ENCODE results near the gene ARL15.

Gene ARL15

DNA sequence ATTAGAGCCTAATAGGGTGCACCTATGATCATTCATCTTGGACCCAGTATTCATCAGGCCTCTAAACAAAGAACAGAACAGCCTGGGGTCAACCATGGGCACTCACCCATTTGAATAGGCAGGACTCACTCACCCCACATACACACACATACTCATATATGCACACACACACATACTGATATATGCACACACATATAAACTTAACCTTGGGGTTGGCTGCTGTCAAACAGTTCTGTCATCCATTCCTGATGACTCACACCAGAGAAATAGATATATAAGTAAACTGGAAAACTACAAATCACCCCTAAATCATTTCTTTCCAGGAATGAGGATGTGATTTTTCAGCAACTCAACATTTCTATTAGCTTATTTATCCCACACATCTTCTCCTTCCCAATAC lies 51.3 kb downstream of the ARL15 start:
- no peak for DNase-seq (ENCODE audit: low spot score)
- in situ Hi-C loops (cut with MboI; ENCODE audit: low sequenced_read_pairs, unreplicated experiment) = loop anchor here (10.0 to 25.0 kb wide), 2 partner anchors 156 to 228 kb away; no protein-coding TSS in a partner anchor
- TF ChIP-seq, protein P1, sequence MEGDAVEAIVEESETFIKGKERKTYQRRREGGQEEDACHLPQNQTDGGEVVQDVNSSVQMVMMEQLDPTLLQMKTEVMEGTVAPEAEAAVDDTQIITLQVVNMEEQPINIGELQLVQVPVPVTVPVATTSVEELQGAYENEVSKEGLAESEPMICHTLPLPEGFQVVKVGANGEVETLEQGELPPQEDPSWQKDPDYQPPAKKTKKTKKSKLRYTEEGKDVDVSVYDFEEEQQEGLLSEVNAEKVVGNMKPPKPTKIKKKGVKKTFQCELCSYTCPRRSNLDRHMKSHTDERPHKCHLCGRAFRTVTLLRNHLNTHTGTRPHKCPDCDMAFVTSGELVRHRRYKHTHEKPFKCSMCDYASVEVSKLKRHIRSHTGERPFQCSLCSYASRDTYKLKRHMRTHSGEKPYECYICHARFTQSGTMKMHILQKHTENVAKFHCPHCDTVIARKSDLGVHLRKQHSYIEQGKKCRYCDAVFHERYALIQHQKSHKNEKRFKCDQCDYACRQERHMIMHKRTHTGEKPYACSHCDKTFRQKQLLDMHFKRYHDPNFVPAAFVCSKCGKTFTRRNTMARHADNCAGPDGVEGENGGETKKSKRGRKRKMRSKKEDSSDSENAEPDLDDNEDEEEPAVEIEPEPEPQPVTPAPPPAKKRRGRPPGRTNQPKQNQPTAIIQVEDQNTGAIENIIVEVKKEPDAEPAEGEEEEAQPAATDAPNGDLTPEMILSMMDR (IDR thresholded peaks at IDR 0.05; ENCODE audit: borderline replicate concordance, control extremely low read depth, extremely low read depth, insufficient read depth, missing control alignments) = no peak

DNA sequence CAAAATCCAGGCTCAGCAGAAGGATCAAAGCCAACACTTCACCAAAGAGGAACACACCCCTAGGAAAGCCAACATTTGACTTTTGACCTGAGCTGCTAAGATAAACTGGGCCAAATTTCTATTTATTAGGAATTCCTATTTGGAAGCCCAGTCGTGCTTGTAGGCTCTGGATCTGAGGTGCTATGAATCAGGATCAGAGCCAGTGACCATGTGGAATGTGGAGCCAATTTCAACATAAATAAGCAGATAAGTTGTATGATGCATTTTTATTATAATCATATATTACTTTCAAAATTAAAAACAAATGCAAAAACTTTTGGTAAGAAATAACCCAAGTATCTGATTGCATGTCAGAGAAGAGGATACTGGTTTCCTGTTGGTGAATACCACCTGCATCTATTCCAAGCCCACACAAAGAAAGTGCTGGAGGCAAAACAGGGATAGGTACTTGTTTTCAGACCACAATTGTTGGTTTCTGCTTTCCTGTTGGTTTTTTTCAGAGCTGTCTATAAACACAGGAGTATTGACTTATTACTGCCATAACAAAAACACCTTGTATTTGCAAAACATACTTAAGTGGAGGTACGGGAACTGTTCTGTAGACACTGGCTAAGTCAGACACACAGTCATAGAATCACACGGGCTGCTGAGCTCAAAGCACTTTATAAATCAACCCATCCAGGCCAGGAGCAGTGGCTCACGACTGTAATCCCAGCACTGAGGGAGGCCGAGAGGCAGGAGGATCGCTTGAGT lies 52.8 kb downstream of the ARL15 start:
- in situ Hi-C loops (cut with MboI; ENCODE audit: low sequenced_read_pairs, unreplicated experiment) = loop anchor here (10.0 to 25.0 kb wide), 2 partner anchors 157 to 230 kb away; no protein-coding TSS in a partner anchor
- DNase-seq (ENCODE audit: low spot score) = no peak
- TF ChIP-seq, protein P1 (IDR thresholded peaks at IDR 0.05; ENCODE audit: borderline replicate concordance, control extremely low read depth, extremely low read depth, insufficient read depth, missing control alignments) = no peak

DNA sequence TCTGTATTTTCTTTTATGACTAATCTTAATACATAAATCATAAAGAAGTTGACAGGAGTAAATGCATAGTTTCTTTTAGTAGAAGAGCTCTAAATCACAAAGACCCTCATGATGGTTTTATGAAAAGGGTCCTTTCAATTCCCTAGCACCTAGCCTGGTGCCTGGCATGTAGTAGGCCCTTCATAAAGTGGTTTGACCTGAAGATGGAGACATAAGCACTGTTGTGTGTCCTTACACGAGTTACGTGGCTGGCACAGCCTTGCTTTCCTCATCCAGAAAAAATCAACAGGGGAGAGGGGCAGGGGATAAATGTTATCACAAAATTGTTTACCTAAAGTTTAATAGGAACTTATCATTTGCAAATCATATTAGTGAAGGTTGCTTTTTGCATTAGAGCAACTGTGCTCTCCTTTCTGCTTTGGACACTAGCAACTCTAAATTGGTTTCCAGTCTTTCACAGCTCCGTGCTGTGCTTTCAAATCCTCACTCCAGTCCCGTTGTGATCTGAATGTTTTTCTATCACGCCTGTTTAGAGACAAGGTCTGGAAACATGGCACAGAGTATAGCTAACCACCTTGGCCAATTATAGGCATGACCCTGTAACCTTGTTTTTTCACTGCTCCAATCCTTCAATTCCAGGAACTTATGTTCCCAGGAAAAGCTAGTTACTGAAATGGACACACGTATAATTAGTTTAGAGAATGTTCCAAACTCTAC lies 55.7 kb downstream of the ARL15 start:
- TF ChIP-seq, protein P1 (IDR thresholded peaks at IDR 0.05; ENCODE audit: borderline replicate concordance, control extremely low read depth, extremely low read depth, insufficient read depth, missing control alignments) = no peak
- DNase-seq (ENCODE audit: low spot score) = no peak
- in situ Hi-C loops (cut with MboI; ENCODE audit: low sequenced_read_pairs, unreplicated experiment) = loop anchor here (10.0 to 25.0 kb wide), 2 partner anchors 160 to 233 kb away; no protein-coding TSS in a partner anchor

DNA sequence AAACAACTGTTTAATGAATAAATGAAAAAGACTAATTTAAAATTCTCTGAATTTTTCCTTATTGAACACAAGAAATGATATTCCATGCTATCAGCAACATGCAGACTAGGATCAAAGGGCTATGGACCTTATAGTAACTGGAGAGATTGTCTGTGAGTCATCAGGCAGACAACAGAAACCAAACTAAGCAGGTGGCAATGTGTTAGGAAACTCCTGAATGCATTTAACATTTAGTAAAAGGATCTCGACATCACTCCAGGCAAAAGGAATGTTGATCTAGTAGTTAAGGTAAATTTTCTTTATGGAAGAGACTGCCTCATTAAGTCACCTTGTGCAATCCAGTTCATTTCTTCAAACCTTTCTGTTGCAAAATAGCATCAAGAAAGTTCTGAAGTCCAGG lies 58.4 kb downstream of the ARL15 start:
- no peak for DNase-seq (ENCODE audit: low spot score)
- in situ Hi-C loops (cut with MboI; ENCODE audit: low sequenced_read_pairs, unreplicated experiment) = loop anchor here (10.0 to 25.0 kb wide), 2 partner anchors 163 to 235 kb away; no protein-coding TSS in a partner anchor
- TF ChIP-seq, protein P1 (IDR thresholded peaks at IDR 0.05; ENCODE audit: borderline replicate concordance, control extremely low read depth, extremely low read depth, insufficient read depth, missing control alignments) = no peak

DNA sequence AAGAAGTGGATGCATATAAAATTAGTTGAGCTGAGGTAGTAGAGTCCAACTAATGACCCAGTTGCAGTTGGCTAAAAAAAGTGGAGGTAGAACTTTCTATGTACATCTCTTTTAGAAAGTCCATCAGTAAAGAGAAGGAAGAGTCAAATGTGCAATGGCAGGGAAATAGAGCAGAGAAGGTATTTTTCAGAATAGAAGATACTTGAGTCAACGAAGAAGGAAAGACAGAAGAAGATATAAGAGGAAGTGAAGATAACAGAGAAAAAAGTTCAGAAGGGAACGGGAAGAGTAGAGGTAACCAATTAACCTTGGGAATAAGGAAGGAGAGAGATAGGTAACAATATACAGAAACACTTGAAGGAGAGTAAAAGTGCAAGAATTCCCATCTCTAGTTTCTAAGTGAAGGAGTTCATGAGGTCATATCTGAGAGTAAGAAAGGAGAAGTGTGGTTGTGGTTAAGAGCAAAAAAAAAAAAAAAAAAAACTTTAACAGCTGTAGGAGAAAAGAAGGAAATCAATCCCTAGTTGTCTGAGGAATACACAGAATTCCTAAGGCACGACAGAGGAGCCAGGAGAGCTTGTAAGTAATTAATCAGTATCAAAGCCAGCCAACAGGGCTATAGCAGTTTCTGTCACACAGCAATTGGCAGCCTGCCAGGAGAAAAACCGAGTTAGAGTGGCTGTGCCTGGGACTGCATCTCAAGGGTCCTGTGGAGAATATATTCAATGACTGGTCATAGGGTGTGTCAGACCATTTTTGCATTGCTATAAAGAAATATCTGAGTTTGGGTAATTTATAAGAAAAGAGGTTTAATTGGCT lies 61.0 kb downstream of the ARL15 start:
- in situ Hi-C loops (cut with MboI; ENCODE audit: low sequenced_read_pairs, unreplicated experiment) = loop anchor here (10.0 to 25.0 kb wide), 3 partner anchors 165 to 1062 kb away; no protein-coding TSS in a partner anchor
- peak; percentile 18 for DNase-seq (ENCODE audit: low spot score)
- TF ChIP-seq, protein P1 (IDR thresholded peaks at IDR 0.05; ENCODE audit: borderline replicate concordance, control extremely low read depth, extremely low read depth, insufficient read depth, missing control alignments) = no peak

DNA sequence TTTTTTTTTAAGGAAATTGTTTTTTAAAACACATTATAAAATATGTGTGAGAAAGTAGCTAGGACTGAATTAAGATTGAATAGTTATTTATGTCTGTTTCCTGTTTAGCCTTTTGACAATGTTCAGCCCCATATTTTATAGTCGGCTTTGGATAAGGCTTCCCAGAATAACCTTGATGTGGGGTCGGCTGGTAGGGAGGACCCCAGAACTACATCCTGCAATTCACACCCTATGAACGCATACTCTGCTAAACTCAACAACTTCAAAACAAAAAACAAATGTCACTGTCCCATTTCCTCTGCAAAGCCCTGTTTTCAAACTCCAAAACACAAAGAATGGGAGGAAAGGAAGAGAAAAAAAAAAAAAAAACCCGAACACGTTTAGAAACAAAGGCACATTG lies 63.1 kb downstream of the ARL15 start:
- no peak for DNase-seq (ENCODE audit: low spot score)
- in situ Hi-C loops (cut with MboI; ENCODE audit: low sequenced_read_pairs, unreplicated experiment) = loop anchor here (25.0 kb wide), 1 partner anchor 1060 kb away; no protein-coding TSS in a partner anchor
- TF ChIP-seq, protein P1 (IDR thresholded peaks at IDR 0.05; ENCODE audit: borderline replicate concordance, control extremely low read depth, extremely low read depth, insufficient read depth, missing control alignments) = no peak

Measured in GM13976 (cell line).